Measurements from ENCODE around the gene ERC2. TPM values are rescaled to one million over a fixed set of nuclear protein-coding genes. Genes with fewer than 3 reads are reported as not detected.

Gene ERC2
- total RNA-seq, 1 donor from 2014 or later = 0.65 TPM

GRCh38 chr3:55751730-55752129 lies 716.5 kb downstream of the ERC2 start:
- no peaks in the 10 kb centered on the region for H3K9me3 Mint-ChIP-seq (ENCODE audit: low read depth)
- no peaks in the 10 kb centered on the region for H3K27me3 Mint-ChIP-seq (ENCODE audit: low read depth)
- H3K36me3 Mint-ChIP-seq (ENCODE audit: low read depth) = no peaks in the 10 kb centered on the region
- H3K27ac Mint-ChIP-seq (ENCODE audit: unreplicated experiment) = no peak overlapping the region
- TF ChIP-seq, protein P1, sequence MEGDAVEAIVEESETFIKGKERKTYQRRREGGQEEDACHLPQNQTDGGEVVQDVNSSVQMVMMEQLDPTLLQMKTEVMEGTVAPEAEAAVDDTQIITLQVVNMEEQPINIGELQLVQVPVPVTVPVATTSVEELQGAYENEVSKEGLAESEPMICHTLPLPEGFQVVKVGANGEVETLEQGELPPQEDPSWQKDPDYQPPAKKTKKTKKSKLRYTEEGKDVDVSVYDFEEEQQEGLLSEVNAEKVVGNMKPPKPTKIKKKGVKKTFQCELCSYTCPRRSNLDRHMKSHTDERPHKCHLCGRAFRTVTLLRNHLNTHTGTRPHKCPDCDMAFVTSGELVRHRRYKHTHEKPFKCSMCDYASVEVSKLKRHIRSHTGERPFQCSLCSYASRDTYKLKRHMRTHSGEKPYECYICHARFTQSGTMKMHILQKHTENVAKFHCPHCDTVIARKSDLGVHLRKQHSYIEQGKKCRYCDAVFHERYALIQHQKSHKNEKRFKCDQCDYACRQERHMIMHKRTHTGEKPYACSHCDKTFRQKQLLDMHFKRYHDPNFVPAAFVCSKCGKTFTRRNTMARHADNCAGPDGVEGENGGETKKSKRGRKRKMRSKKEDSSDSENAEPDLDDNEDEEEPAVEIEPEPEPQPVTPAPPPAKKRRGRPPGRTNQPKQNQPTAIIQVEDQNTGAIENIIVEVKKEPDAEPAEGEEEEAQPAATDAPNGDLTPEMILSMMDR (IDR thresholded peaks at IDR 0.05) = no peak
- peaks cover 10% of the 10 kb centered on the region for H3K4me1 Mint-ChIP-seq (ENCODE audit: low read depth)
- no peak for DNase-seq (ENCODE audit: low spot score)
- H3K4me3 Mint-ChIP-seq (ENCODE audit: unreplicated experiment) = no peak overlapping the region

- no peak overlapping the region for H3K4me3 Mint-ChIP-seq (ENCODE audit: unreplicated experiment)
- DNase-seq (ENCODE audit: low spot score) = no peak
- TF ChIP-seq, protein P1 (IDR thresholded peaks at IDR 0.05) = no peak
- peak overlapping the region; percentile 79 for H3K27ac Mint-ChIP-seq (ENCODE audit: unreplicated experiment)
- no peaks in the 10 kb centered on the region for H3K36me3 Mint-ChIP-seq (ENCODE audit: low read depth)
- peaks cover 10% of the 10 kb centered on the region for H3K4me1 Mint-ChIP-seq (ENCODE audit: low read depth)
- H3K9me3 Mint-ChIP-seq (ENCODE audit: low read depth) = no peaks in the 10 kb centered on the region
- H3K27me3 Mint-ChIP-seq (ENCODE audit: low read depth) = no peaks in the 10 kb centered on the region
Observed at GRCh38 chr3:55750525-55750924, 717.7 kb downstream of the ERC2 start.

GRCh38 chr3:55749036-55749435 lies 719.2 kb downstream of the ERC2 start:
- Mint-ChIP-seq H3K9me3 (ENCODE audit: low read depth) (no peaks in the 10 kb centered on the region), H3K36me3 (ENCODE audit: low read depth) (no peaks in the 10 kb centered on the region), H3K27me3 (ENCODE audit: low read depth) (no peaks in the 10 kb centered on the region), H3K4me3 (ENCODE audit: unreplicated experiment) (no peak overlapping the region), H3K4me1 (ENCODE audit: low read depth) (peaks cover 10% of the 10 kb centered on the region), H3K27ac (ENCODE audit: unreplicated experiment) (no peak overlapping the region)
- DNase-seq (ENCODE audit: low spot score) = no peak
- TF ChIP-seq, protein P1 (IDR thresholded peaks at IDR 0.05) = no peak

GRCh38 chr3:55746808-55747413 lies 721.4 kb downstream of the ERC2 start:
- no peak for DNase-seq (ENCODE audit: low spot score)
- H3K4me3 Mint-ChIP-seq (ENCODE audit: unreplicated experiment) = no peak overlapping the region
- TF ChIP-seq, protein P1 (IDR thresholded peaks at IDR 0.05) = peak; percentile 85
- H3K27me3 Mint-ChIP-seq (ENCODE audit: low read depth) = no peaks in the 10 kb centered on the region
- no peak overlapping the region for H3K27ac Mint-ChIP-seq (ENCODE audit: unreplicated experiment)
- H3K9me3 Mint-ChIP-seq (ENCODE audit: low read depth) = no peaks in the 10 kb centered on the region
- H3K4me1 Mint-ChIP-seq (ENCODE audit: low read depth) = peaks cover 17% of the 10 kb centered on the region
- H3K36me3 Mint-ChIP-seq (ENCODE audit: low read depth) = no peaks in the 10 kb centered on the region

- H3K27ac Mint-ChIP-seq (ENCODE audit: unreplicated experiment) = no peak overlapping the region
- DNase-seq (ENCODE audit: low spot score) = no peak
- no peaks in the 10 kb centered on the region for H3K27me3 Mint-ChIP-seq (ENCODE audit: low read depth)
- H3K36me3 Mint-ChIP-seq (ENCODE audit: low read depth) = no peaks in the 10 kb centered on the region
- peaks cover 7% of the 10 kb centered on the region for H3K4me1 Mint-ChIP-seq (ENCODE audit: low read depth)
- no peak overlapping the region for H3K4me3 Mint-ChIP-seq (ENCODE audit: unreplicated experiment)
- H3K9me3 Mint-ChIP-seq (ENCODE audit: low read depth) = peaks cover 2% of the 10 kb centered on the region
- TF ChIP-seq, protein P1 (IDR thresholded peaks at IDR 0.05) = no peak
Observed at GRCh38 chr3:55742832-55743136, 725.5 kb downstream of the ERC2 start.

All from chondrocyte (in vitro differentiated cells).